K562 (cell line): ENCODE measurements around the gene PGAP3. TPM values are rescaled to one million over a fixed set of nuclear protein-coding genes. Genes with fewer than 3 reads are reported as not detected.

Source experiments
- ATAC-seq: fragments of 200-7000 bp; cut with Tn5 transposase; 3 replicates; pipeline ENCODE4 v1.9.1; 2020; ENCODE audit warnings: moderate library complexity
- BruUV-seq: library from RNA; stranded (reverse); fragments of 400-500 nt; replicated peaks from 2 replicates; lab custom pipeline; 2021; lab: Mats Ljungman, UMichigan
- CTCF ChIA-PET: fragments of 300-600 bp; formaldehyde crosslinking; extraction: SDS; loops from one replicate; lab custom pipeline; 2021; ENCODE audit warnings: low intra/inter-chr PET ratio; lab: Yijun Ruan, JAX
- POLR2A ChIA-PET: fragments of 300-600, 350-650 bp; sonication (Branson Sonifier 250); formaldehyde crosslinking; extraction: SDS; loops from one replicate; lab custom pipeline; 2021; ENCODE audit warnings: antibody characterized with exemption, inconsistent platforms; lab: Yijun Ruan, JAX
- DNase-seq, 4 experiments: peaks; one replicate each; pipeline versions ENCODE4 v3.0.0 to v3.0.0-alpha.2; 2011 to 2018; ENCODE audit warnings: low spot score in 3 of 4, mixed read lengths in 3 of 4; ENCODE audit errors: extremely low read depth in 1 of 4
- FAIRE-seq: peaks from 2 replicates; lab custom pipeline; 2011; peaks lifted over from hg19 to GRCh38; lab: Jason Lieb, UNC
- H2AFZ ChIP-seq: 2 replicates; pipeline ENCODE4 v1.6.0; 2011; ENCODE audit warnings: low read depth, low read length, control low read depth, inconsistent platforms
- H3K27ac ChIP-seq: fragments of 200-600 bp; 3 replicates; pipeline ENCODE4 v1.8.0; 2011; ENCODE audit warnings: low read depth, mild to moderate bottlenecking, control low read depth, inconsistent platforms, low read length, moderate library complexity, mixed read lengths; ENCODE audit errors: extremely low read depth
- H3K27me3 ChIP-seq, 2 experiments: fragments of 300-600 bp in 1 of 2; 2 replicates in 1 of 2; 3 replicates in 1 of 2; pipeline versions ENCODE4 v1.6.0 to v1.8.0; 2011; ENCODE audit warnings: inconsistent platforms in 2 of 2, low read length in 2 of 2, mild to moderate bottlenecking in 1 of 2, mixed read lengths in 1 of 2, moderate library complexity in 1 of 2; ENCODE audit not compliant: control insufficient read depth in 2 of 2, insufficient read depth in 2 of 2
- H3K36me3 ChIP-seq: fragments of 300-600 bp; 3 replicates; pipeline ENCODE4 v1.8.0; 2011; ENCODE audit warnings: mild to moderate bottlenecking, low read length, inconsistent platforms; ENCODE audit not compliant: control insufficient read depth, insufficient read depth
- H3K4me1 ChIP-seq, 2 experiments: fragments of 200-600 bp in 1 of 2; replicated peaks in 1 of 2; 2 replicates in 1 of 2; 3 replicates in 1 of 2; pipeline versions ENCODE4 v1.5.1 to v1.8.0; 2011; ENCODE audit warnings: inconsistent platforms in 2 of 2, low read length in 2 of 2, mild to moderate bottlenecking in 1 of 2, mixed read lengths in 1 of 2, moderate library complexity in 1 of 2; ENCODE audit not compliant: control insufficient read depth in 2 of 2, insufficient read depth in 2 of 2
- H3K4me2 ChIP-seq: 2 replicates; pipeline ENCODE4 v1.6.1; 2011; ENCODE audit warnings: low read length, control low read depth, inconsistent platforms, mixed read lengths; ENCODE audit not compliant: insufficient read depth
- H3K4me3 ChIP-seq: fragments of 200-600 bp; sonication (generic), shearing (Covaris generic); 2 replicates; pipeline ENCODE4 v1.5.1; 2016; ENCODE audit warnings: control low read depth, inconsistent platforms
- H3K79me2 ChIP-seq: fragments of 200-600 bp; 3 replicates; pipeline ENCODE4 v1.8.0; 2011; ENCODE audit warnings: low read length, inconsistent platforms; ENCODE audit not compliant: control insufficient read depth, insufficient read depth
- H3K9ac ChIP-seq, 2 experiments: 2 replicates each; pipeline versions ENCODE4 v1.6.0 to v1.6.1; 2011; ENCODE audit warnings: low read depth in 2 of 2, low read length in 2 of 2, control low read depth in 1 of 2, inconsistent platforms in 1 of 2, mild to moderate bottlenecking in 1 of 2, mixed read lengths in 1 of 2; ENCODE audit not compliant: insufficient read depth in 1 of 2
- H3K9me1 ChIP-seq: one replicate; pipeline ENCODE4 v1.6.0; 2011; ENCODE audit warnings: inconsistent platforms, mild to moderate bottlenecking, low read length, moderate library complexity; ENCODE audit not compliant: control insufficient read depth, insufficient read depth
- H3K9me3 ChIP-seq: replicated peaks from 2 replicates; pipeline ENCODE4 v1.5.1; 2011; ENCODE audit warnings: low read depth, low read length, inconsistent platforms; ENCODE audit not compliant: control insufficient read depth, insufficient read depth
- H4K20me1 ChIP-seq: replicated peaks from 2 replicates; pipeline ENCODE4 v1.6.1; 2011; ENCODE audit warnings: low read length, inconsistent platforms, mixed read lengths; ENCODE audit not compliant: control insufficient read depth, insufficient read depth
- BACH1 ChIP-seq: fragments of 200-800 bp; sonication (Bioruptor generic); IDR thresholded peaks from 2 replicates; pipeline ENCODE4 v1.6.1; 2016; ENCODE audit warnings: missing genetic modification characterization, missing compliant biosample characterization
- HCFC1 ChIP-seq: IDR thresholded peaks from 2 replicates; pipeline ENCODE4 v1.6.1; 2012; ENCODE audit warnings: low read depth, low read length, improper control_type of control experiment
- POLR2G ChIP-seq: fragments of 200-400 bp; formaldehyde crosslinking; IDR thresholded peaks from 2 replicates; pipeline ENCODE4 v1.6.1; 2017; ENCODE audit warnings: low read depth, mild to moderate bottlenecking, antibody characterized with exemption, low read length, moderate library complexity
- SAP30 ChIP-seq: fragments of 200-600 bp; sonication (generic); IDR thresholded peaks from 2 replicates; pipeline ENCODE4 v1.6.1; 2012; ENCODE audit warnings: borderline replicate concordance, low read depth, mild to moderate bottlenecking, moderate library complexity, low read length, control low read depth, inconsistent platforms; ENCODE audit not compliant: insufficient read depth, poor library complexity, severe bottlenecking
- ZBTB7A ChIP-seq: IDR thresholded peaks from 2 replicates; pipeline ENCODE4 v1.6.1; 2011; ENCODE audit warnings: low read depth, mild to moderate bottlenecking, low read length, moderate library complexity, borderline replicate concordance; ENCODE audit not compliant: control insufficient read depth
- ZNF384 ChIP-seq: IDR thresholded peaks from 2 replicates; pipeline ENCODE4 v1.6.1; 2012; ENCODE audit warnings: low read depth, low read length, improper control_type of control experiment
- ZNF740 ChIP-seq, 3 experiments: fragments of 200-800 bp in 1 of 3; sonication (Bioruptor generic) in 1 of 3; sonication (generic) in 1 of 3; formaldehyde crosslinking in 1 of 3; IDR thresholded peaks; 2 replicates each; pipeline versions ENCODE4 v1.6.1 to v1.8.0; 2016 to 2022; ENCODE audit warnings: mild to moderate bottlenecking in 2 of 3, missing compliant biosample characterization in 2 of 3, missing genetic modification characterization in 2 of 3, missing genetic modification reagents in 1 of 3
- WGBS: fragments of 100-300 bp; shearing (Covaris generic); methylation state at CpG from one replicate; pipeline ENCODE4 v1.1.6; 2016; ENCODE audit warnings: low coverage, mixed read lengths; ENCODE audit not compliant: insufficient coverage; ENCODE audit errors: missing lambda C conversion rate; 5-methylcytosine and 5-hydroxymethylcytosine counted together
- in situ Hi-C: fragments of 300-500 bp; cut with MboI; formaldehyde crosslinking; loops from 4 replicates; pipeline ENCODE4 v1.15.0; 2018; ENCODE audit warnings: inconsistent platforms, mixed read lengths
- intact Hi-C: fragments of 100-400 bp; cut with micrococcal nuclease; formaldehyde crosslinking; loops from 2 replicates; pipeline ENCODE4 v1.14.2; 2022
- polyA plus RNA-seq, 8 experiments: library from polyadenylated mRNA; depleted of rRNA in 4 of 8; stranded (reverse) in 5 of 8; unstranded in 3 of 8; fragments of >200 nt; fragmentation: Nextera tagmentation in 2 of 8; fragmentation: Illumina TruSeq in 1 of 8; extraction: Ambion mirVana in 2 of 8; extraction: Trizol in 1 of 8; gene quantifications; 2 replicates each; pipeline versions ENCODE4 v1.2.1 to v1.2.3, GENCODE V29; 2011 to 2014; ENCODE audit warnings: inconsistent platforms in 1 of 8, missing spikeins in 1 of 8
- total RNA-seq, 7 experiments: library from RNA; depleted of rRNA in 6 of 7; stranded (reverse); fragments of >200 nt in 6 of 7; fragmentation: Illumina TruSeq in 2 of 7; extraction: Trizol in 2 of 7; gene quantifications; 2 replicates each; pipeline versions ENCODE4 v1.2.1 to v1.2.3, GENCODE V29; 2011 to 2021; ENCODE audit warnings: low replicate concordance in 1 of 7

Gene PGAP3
- total and polyA plus RNA-seq, 9 of the 15 experiments (the other 6 are each of a cell fraction or from before 2014, with no cell fraction given), result 0.38 to 9.4 (median 4.5) TPM

- TF ChIP-seq ZNF384 (0 out of 2 replicates have a peak, but pooled peaks have one; percentile 66), BACH1 (no peak), POLR2G (0 out of 2 replicates have a peak, but pooled peaks have one; percentile 2), ZNF740 (CRISPR knock-in tag; IDR thresholded peaks at IDR 0.05) (no peak), ZNF740 (tag; IDR thresholded peaks at IDR 0.05) (peak in 1 of 2 experiments; percentile 26; a peak in 1 of 4 replicates)
These were observed 24.5 kb downstream of the PGAP3 start (continued) for GRCh38 chr17:39663340-39663687.

DNA sequence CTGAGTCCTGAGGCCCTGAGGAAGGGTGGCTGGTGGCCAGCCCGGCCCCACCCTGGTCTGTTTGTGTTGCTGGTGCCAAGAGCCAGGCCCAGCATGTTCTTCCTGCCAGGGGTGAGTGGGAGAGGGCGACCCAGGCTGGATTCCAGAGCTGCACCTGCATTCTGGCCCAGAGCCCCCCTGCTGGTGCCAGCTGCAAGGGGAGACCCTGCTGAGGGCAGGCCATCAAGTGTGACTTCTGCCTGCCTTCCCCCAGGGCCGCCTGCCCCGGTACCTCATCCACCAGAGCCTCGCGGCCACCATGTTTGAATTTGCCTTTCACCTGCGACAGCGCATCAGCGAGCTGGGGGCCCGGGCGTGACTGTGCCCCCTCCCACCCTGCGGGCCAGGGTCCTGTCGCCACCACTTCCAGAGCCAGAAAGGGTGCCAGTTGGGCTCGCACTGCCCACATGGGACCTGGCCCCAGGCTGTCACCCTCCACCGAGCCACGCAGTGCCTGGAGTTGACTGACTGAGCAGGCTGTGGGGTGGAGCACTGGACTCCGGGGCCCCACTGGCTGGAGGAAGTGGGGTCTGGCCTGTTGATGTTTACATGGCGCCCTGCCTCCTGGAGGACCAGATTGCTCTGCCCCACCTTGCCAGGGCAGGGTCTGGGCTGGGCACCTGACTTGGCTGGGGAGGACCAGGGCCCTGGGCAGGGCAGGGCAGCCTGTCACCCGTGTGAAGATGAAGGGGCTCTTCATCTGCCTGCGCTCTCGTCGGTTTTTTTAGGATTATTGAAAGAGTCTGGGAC is 25.1 kb downstream of the PGAP3 start:
- H3K9me3 ChIP-seq, result no peaks in the 10 kb centered on the region
- H3K79me2 ChIP-seq, result no peaks in the 10 kb centered on the region
- 85% methylated on average over 19 of the region's 22 CpGs for WGBS
- ATAC-seq, result no peak
- H3K27ac ChIP-seq, result no peak overlapping the region
- intact Hi-C loops, result no loop called here
- no peaks in the 10 kb centered on the region for H3K9me1 ChIP-seq
- no peak for DNase-seq
- BruUV-seq, result no TSS peak
- no peak for FAIRE-seq
- no peak overlapping the region for H3K4me3 ChIP-seq
- peak; percentile 53; the same call in 1 of the 2 replicates for TF ChIP-seq POLR2G
- no peak for TF ChIP-seq HCFC1
- TF ChIP-seq SAP30, result no peak
- TF ChIP-seq ZBTB7A, result 0 out of 2 replicates have a peak, but pooled peaks have one; percentile 20
- no peak overlapping the region for H3K4me2 ChIP-seq
- POLR2A ChIA-PET, result interaction anchor here (0.6 to 1.5 kb wide), 2 partner anchors 9 to 20 kb away, joined by 4 to 5 read pairs; no protein-coding TSS in a partner anchor
- H4K20me1 ChIP-seq, result no peaks in the 10 kb centered on the region
- H3K27me3 ChIP-seq, result no peaks in the 10 kb centered on the region
- CTCF ChIA-PET, result interaction anchor here (0.7 kb wide), 1 partner anchor 9 kb away, joined by 3 read pairs; no protein-coding TSS in a partner anchor
- H3K4me1 ChIP-seq, result peaks cover 25 to 77% of the 10 kb centered on the region in 2 experiments
- peak overlapping the region in 1 of 2 experiments; percentile 75; a peak in 1 of 4 replicates for H3K9ac ChIP-seq
- in situ Hi-C loops, result no loop called here
- H3K36me3 ChIP-seq, result peaks cover 53% of the 10 kb centered on the region; the same call in 1 of the 3 replicates
- no peak overlapping the region for H2AFZ ChIP-seq
